Stimulated activated CD8-positive, alpha-beta memory T cell treated with anti-CD3 and anti-CD28 coated beads, Interleukin-4, amount 100 ng/mL, for 24 hours (primary cell): ENCODE measurements around the gene PAQR9.
"Not testable (repeated sequence)": the region's sequence is repeated elsewhere in the genome, so short reads cannot be mapped to it uniquely, and the experiment has no call there.

Source experiments
- DNase-seq: peaks from one replicate; pipeline ENCODE4 v3.0.0-alpha.2; 2020; ENCODE audit warnings: low read depth

PAQR9 gene, protein sequence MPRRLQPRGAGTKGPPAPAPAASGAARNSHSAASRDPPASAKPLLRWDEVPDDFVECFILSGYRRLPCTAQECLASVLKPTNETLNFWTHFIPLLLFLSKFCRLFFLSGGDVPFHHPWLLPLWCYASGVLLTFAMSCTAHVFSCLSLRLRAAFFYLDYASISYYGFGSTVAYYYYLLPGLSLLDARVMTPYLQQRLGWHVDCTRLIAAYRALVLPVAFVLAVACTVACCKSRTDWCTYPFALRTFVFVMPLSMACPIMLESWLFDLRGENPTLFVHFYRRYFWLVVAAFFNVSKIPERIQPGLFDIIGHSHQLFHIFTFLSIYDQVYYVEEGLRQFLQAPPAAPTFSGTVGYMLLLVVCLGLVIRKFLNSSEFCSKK

DNA sequence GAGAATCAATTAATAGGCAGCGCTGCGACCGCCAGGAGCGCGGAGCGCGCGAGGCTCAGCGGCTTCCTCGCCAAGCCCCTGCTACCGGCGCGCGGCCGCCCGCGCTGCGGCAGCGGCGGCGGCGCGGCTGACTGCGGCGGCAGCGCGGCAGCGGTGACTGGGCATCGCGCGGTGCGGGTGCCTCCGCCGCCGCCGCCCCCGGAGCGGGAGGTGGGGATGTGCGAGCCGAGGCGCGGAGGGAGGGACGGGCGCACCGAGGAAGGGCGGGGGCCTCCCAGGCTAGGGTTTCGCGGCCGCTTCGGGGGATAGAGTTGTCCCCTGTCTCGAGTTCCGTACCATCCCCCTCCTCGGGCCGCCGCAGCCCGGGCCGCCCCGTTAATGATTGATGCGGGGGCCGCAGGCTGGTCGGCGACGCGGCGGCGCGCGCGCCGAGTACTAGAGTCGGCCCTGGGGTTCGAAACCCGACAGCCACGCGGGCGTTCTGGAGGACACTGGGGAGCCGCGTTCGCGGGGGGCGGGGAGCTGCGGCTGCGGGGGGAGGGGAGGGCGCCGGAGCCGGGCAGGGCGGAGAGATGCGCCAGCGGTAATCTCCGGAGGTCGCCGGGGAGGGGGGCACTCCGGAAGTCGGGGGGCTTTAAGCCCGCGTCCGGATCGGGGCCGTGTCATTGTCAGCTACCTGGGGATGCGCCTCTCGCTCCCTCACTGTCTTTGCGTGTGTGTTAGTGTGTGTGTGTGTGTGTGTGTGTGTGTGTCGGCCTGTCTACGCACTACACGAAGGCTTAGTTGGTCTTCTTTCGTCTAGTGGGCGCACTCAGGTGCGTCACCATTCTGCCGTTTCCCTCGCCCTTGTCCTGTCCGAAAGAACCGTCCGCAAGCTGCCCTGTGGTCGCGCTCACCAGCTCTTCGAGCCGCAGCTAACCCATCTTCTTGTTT, at the start of gene PAQR9:
TSS of gene PAQR9 (minus strand) at position 159 of the 933 bp plus-strand sequence. CDS start 338 bp downstream, outside the sequence.
- DNase-seq, result no peak

GRCh38 chr3:143011705-143012104, 48.2 kb upstream of the PAQR9 start:
- DNase-seq, result no peak

DNA sequence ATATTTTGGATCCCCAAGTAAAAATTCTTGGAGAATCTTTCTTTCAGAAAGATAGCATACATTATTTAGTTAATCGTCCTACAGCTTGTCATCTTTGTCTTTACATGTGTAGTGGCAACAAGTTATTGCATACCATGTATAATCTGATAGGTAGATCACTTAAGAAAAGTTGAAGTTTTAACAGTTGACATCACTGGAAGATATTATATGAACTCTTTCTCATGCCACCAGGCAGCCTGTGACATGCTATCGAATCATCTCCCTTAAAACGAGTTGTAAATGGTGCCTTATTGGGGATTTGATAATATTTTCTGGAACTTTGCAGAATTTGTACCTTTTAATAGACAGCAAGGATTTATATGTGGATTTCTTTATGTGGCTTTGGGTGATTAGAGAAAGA, 46.5 kb upstream of the PAQR9 start:
- DNase-seq, result no peak

DNA sequence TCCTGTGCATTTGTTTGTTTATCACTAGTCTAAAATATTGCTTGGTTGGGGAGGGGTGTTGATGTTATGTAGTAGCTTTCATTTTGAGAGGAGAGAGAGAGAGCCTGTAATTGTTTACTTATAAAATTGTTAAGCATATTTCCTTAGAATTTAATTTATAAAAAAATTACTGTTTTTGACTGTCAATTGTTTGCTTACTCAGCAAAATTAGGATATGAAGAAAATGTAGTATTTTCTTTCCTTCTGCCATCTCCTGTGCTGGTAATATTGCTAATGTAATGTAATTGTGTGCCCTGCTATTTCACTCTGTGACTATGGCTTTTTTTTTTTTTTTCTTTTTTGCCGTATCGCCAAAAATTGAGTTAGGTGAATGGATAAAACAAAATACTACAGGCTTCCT, 41.3 kb upstream of the PAQR9 start:
- no peak for DNase-seq

- no peak for DNase-seq
Observed at GRCh38 chr3:143002727-143003126, 39.3 kb upstream of the PAQR9 start.

DNA sequence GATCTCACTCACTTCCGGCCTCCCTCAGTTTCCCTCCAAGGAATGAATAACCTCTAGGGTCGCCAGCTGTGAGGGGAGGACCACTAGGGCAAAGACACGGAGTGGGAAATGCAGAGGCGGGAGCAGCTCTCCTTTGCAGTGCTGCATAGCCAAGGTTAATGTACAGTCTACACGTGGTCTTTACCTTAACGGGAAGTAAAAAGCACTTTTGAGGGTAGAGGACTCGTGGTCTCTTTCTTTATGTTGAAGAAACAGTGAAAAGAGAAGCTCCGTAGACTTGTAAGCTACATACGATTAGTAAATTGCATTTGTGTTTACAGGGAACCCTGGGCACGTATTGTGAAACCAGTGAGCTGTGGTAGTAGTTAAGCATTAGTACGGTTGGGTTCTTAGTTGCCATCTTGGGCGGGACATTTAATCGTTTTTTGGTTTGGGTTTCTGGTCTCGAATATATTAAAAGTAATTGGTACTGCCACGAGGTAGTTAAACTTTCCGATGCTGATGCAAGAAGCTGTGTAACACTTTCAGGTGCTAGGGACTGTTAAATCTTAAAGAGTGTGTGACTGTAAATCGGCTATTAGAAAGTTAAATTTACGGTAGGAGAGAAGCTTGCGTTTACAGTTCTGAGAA, 38.7 kb upstream of the PAQR9 start:
- DNase-seq, result peak; percentile 1

GRCh38 chr3:143001369-143002082, 38.1 kb upstream of the PAQR9 start, which contains the start of gene U2SURP:
Gene U2SURP (plus strand): TSS chr3:143001570. CDS start chr3:143001629, 59 bp downstream.
- DNase-seq, result peak; percentile 87

GRCh38 chr3:143001034-143001368, 37.5 kb upstream of the PAQR9 start:
- DNase-seq, result no peak

- no peak for DNase-seq
Observed at GRCh38 chr3:143000528-143000927, 37.1 kb upstream of the PAQR9 start.

DNA sequence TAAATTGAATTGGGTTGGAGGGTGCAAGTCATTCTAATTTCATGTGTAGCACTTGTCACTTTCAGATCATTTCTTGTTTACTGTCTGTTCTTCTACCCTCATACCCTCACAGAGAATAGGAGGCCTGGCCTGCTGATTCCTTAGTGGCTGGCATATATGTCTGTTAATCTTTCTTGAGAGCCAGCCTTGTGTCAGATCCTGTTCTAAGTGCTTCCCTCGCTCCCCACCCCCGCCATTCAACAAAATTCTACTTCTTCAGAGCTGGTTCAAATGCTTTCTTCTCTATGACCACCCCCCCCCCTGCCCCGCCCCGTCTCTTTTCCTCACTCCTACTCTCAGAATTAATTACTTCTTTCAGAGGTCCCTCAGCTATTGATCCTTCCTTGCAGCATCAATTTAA, 36.4 kb upstream of the PAQR9 start:
- DNase-seq, result no peak

DNA sequence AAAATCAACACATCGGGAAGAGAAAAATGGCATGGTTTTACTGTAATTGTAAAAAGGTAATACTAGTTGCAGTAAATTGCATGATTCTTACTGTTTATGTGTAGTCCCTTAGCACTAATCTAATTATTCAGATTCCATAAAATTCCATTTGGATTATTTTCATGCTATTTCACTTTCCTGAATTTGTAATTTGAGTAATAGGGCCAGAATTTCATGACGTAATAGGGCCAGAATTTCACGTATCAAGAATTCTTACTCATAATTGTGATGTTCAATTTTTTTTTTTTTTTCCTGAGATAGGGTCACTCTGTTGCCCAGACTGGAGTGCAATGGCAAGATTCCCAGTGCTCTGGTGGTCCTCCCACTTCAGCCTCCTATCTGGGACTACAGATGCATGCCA, 35.0 kb upstream of the PAQR9 start:
- no peak for DNase-seq

GRCh38 chr3:142997330-142997729, 33.9 kb upstream of the PAQR9 start:
- no peak for DNase-seq

GRCh38 chr3:142993958-142994442, 30.5 kb upstream of the PAQR9 start:
- peak; percentile 32 for DNase-seq

DNA sequence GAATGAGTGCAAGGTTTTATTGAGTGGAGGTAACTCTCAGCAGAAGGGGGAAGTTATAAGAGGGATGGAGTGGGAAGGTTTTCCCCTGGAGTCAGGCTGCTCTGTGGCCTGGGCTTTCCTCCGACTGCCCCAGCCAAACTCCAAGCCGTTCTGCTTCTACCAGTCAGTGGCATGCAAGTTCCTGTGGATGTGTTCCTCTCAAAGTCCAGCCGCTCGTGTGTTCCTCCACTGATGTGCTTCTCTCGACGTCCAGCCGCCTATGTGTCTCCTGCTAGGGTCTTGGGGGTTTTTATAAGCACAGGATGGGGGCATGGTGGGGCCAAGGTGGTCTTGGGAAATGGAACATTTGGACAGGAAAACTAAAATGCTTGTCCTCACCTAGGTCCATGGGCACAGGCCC, 28.8 kb upstream of the PAQR9 start:
- DNase-seq, result no peak

DNA sequence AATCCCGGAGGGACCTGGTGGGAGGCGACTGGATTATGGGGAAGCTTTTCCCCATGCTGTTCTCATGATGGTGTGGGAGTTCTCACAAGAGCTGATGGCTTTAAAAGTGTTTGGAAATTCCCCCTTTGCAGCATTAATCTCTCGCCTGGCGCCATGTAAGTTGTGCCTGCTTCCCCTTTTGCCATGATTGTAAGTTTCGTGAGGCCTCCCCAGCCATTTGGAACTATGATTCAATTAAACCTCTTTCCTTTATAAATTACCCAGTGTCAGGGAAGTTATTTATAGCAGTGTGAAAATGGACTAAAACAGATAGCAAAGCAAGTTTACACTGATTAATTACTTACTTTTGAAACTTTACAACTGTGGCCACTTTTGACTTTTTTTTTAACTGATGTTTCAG, 27.2 kb upstream of the PAQR9 start:
- no peak for DNase-seq

DNA sequence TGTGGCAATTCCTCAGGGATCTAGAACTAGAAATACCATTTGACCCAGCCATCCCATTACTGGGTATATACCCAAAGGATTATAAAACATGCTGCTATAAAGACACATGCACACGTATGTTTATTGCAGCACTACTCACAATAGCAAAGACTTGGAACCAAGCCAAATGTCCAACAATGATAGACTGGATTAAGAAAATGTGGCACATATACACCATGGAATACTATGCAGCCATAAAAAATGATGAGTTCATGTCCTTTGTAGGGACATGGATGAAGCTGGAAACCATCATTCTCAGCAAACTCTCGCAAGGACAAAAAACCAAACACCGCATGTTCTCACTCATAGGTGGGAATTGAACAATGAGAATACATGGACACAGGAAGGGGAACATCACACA, 25.4 kb upstream of the PAQR9 start:
- DNase-seq, result not testable (repeated sequence)

DNA sequence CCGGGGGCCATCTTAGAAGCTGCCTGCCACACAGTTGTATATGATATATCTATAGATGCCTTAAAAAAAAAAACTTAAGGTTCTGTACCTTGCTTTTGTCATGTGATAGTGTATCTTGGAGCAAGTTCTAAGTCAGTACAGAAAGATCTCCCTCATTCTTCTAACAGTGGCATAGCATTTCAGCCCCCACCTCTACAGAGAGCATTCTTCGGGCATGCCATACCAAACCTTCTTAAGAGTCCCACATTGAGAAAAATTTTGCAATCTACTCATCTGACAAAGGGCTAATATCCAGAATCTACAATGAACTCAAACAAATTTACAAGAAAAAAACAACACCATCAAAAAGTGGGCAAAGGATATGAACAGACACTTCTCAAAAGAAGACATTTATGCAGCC, 24.7 kb upstream of the PAQR9 start:
- DNase-seq, result not testable (repeated sequence)

DNA sequence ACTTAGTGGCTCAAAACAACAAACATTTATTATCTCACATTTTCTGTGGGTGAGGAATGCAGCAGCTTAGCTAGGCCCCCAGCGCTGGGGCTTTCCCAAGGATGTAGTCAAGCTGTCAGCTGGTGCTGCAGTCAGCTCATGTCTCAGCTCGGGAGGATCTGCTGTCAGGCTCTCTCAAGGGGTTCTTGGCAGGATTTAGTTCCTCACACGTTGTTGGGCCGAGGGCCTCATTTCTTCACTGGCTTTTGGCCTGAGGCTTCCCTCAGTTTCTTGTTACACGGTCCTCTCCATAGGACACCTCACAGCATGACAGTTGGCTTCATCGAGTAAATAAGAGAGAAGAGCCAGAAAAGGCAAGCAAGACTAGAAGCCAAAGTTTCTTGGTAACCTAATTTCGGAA, 24.2 kb upstream of the PAQR9 start:
- no peak for DNase-seq

DNA sequence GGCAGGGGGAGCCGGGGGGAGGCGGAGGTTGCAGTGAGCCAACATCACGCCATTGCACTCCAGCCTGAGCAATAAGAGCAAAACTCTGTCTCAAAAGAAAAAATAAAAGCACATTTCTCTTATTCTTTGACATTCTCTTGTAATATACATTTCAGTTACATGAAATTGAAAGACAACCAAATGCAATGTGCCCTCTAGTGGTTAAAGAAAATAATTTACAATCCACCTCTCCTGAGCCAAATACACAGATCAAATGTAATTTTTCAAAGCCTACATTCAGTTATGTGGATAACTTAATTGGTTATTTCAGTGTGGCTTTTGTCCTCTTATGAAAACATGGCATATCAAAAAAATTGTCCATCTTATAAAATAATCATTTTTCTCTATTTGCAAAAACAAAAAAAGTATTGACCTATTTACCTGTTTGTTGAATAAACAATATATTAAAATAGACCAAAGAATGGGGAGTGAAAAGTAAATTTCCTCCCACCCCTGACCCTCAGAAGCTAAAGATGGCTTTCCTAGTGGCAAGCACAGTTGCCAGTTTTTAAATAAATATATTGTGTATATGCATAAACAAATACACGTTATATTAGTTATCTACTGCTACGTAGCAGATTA, 23.7 kb upstream of the PAQR9 start:
- no peak for DNase-seq

GRCh38 chr3:142984255-142984654, 20.8 kb upstream of the PAQR9 start:
- no peak for DNase-seq

GRCh38 chr3:142983318-142983717, 19.8 kb upstream of the PAQR9 start:
- no peak for DNase-seq
